22Rv1 (cell line): ENCODE measurements around the gene CELF4.

Experiments used
- CTCF ChIP-seq: fragments of 450-650 bp; IDR thresholded peaks from 2 replicates; pipeline ENCODE4 v1.5.1; 2017; ENCODE audit warnings: mild to moderate bottlenecking
- ZFX ChIP-seq: fragments of 450-650 bp; IDR thresholded peaks from 2 replicates; pipeline ENCODE4 v1.6.1; 2017; ENCODE audit warnings: antibody characterized with exemption, borderline replicate concordance

DNA sequence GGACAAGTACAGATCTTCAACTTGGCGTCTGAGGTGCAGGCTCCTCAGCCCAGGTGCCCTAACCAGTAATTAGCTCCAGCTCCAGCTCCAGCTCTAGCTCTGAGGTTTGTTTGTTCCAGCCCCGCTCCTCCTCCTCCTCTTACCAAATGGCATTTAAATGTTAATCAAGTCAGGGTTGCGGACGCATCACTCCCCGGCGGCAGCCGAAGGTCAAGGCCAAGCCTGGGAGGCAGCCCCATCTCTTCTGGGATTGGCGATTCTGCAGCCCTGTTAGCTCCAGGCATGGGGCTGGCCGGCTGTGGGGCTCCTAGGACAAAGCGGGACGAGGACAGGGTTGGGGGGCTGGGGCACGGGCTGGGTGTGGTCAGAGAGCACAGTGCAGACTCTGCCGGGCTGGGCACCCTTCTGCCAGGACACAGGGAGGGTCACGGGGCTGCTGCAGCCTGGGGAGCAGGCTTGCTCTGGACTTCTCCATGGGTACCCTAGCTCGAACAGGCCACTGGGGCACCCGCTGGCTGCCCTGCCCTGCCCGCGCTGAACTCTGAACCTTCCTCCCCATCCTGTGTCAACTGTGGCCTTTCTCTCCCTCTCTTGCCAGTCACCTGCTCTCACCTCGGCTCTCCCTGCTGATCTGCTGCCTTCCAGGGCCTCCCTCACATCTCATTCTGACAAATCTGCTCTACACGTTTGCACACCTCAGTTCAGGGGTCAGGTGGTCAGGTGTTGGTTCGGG, 203.3 kb downstream of the CELF4 start:
- TF ChIP-seq CTCF (no peak), ZFX (no peak)
